ENCODE results near the gene APOBEC2. TPM values are rescaled to one million over a fixed set of nuclear protein-coding genes. Genes with fewer than 3 reads are reported as not detected.

Gene APOBEC2
- polyA plus RNA-seq, 2 of the 4 experiments (the other 2 are of a cell fraction): not detected

- DNase-seq (ENCODE audit: low read depth in 1 of 2, low spot score in 1 of 2) (no peak), FAIRE-seq (no peak), ATAC-seq (no peak)
- no peak overlapping the region for H3K4me2 ChIP-seq
- no peaks in the 10 kb centered on the region for H3K9me3 ChIP-seq
- H3K27ac ChIP-seq: peak overlapping the region; percentile 84 to 92
- CTCF ChIA-PET: interaction anchor here (2.7 kb wide), 1 partner anchor 16 kb away, joined by 12 read pairs; no protein-coding TSS in a partner anchor
- H3K4me1 ChIP-seq: peaks cover 29% of the 10 kb centered on the region
- no peak for TF ChIP-seq E2F6 (IDR thresholded peaks at IDR 0.05; ENCODE audit: borderline replicate concordance, low read depth)
- TF ChIP-seq REST (IDR thresholded peaks at IDR 0.05): no peak
- no peak for TF ChIP-seq ATOH8 (CRISPR knock-in tag; IDR thresholded peaks at IDR 0.05; ENCODE audit: low read depth)
- TF ChIP-seq PHF8 (IDR thresholded peaks at IDR 0.05; ENCODE audit: borderline replicate concordance, low read depth): no peak
- TF ChIP-seq ZFP36 (IDR thresholded peaks at IDR 0.05; ENCODE audit: borderline replicate concordance, partially characterized antibody): no peak
- TF ChIP-seq POLR2AphosphoS2 (conservative IDR thresholded peaks at IDR 0.05; ENCODE audit: low read length): no peak
- no peak for TF ChIP-seq HES2 (IDR thresholded peaks at IDR 0.05)
- no peak for TF ChIP-seq MAZ (IDR thresholded peaks at IDR 0.05; ENCODE audit: borderline replicate concordance, low read depth, low read length)
- TF ChIP-seq MYC (IDR thresholded peaks at IDR 0.05; ENCODE audit: borderline replicate concordance, low read length): no peak
- TF ChIP-seq HDAC2 (IDR thresholded peaks at IDR 0.05): no peak
- no peak for TF ChIP-seq ZNF302 (CRISPR knock-in tag; IDR thresholded peaks at IDR 0.05)
- no peak for TF ChIP-seq CBX2 (IDR thresholded peaks at IDR 0.05; ENCODE audit: borderline replicate concordance, low read depth)
- TF ChIP-seq BHLHE40 (IDR thresholded peaks at IDR 0.05; ENCODE audit: low read depth, low read length): no peak
- TF ChIP-seq GATA3 (IDR thresholded peaks at IDR 0.05; ENCODE audit: borderline replicate concordance): no peak
- no peak for TF ChIP-seq RNF2 (IDR thresholded peaks at IDR 0.05; ENCODE audit: borderline replicate concordance, low read depth)
- no peak for TF ChIP-seq FOXS1 (CRISPR knock-in tag; IDR thresholded peaks at IDR 0.05)
- TF ChIP-seq SMC3 (IDR thresholded peaks at IDR 0.05): no peak
- TF ChIP-seq EP300 (IDR thresholded peaks at IDR 0.05): no peak
- TF ChIP-seq NFE2L2 (conservative IDR thresholded peaks at IDR 0.05; ENCODE audit: low read length): no peak
- POLR2A ChIA-PET: no interaction called here
- WGBS (ENCODE audit: missing lambda C conversion rate): 89% methylated on average over 2 of the region's 2 CpGs
- no peak overlapping the region for H3K4me3 ChIP-seq
These were observed 41.3 kb upstream of the APOBEC2 start for GRCh38 chr6:41011673-41012072.

GRCh38 chr6:41013466-41014153 is 39.4 kb upstream of the APOBEC2 start:
- TF ChIP-seq RNF2 (IDR thresholded peaks at IDR 0.05; ENCODE audit: borderline replicate concordance, low read depth) (no peak), JUN (IDR thresholded peaks at IDR 0.05) (peak in 1 of 2 experiments; percentile 55; a peak in 2 of 5 replicates), KDM1A (IDR thresholded peaks at IDR 0.05; ENCODE audit: low read depth) (no peak), CEBPB (IDR thresholded peaks at IDR 0.05) (peak; percentile 24 to 72; a peak in 2 of 4 replicates), EHF (CRISPR knock-in tag; IDR thresholded peaks at IDR 0.05) (no peak), RFX5 (IDR thresholded peaks at IDR 0.05) (no peak), HES2 (IDR thresholded peaks at IDR 0.05) (no peak), RAD21 (conservative IDR thresholded peaks at IDR 0.05 in 1 of 2, IDR thresholded peaks at IDR 0.05 in 1 of 2) (0 out of 5 replicates have a peak, but pooled peaks of 1 of the 2 experiments have one; percentile 17), NPAS2 (CRISPR knock-in tag; IDR thresholded peaks at IDR 0.05; ENCODE audit: borderline replicate concordance) (no peak), PHF8 (IDR thresholded peaks at IDR 0.05; ENCODE audit: borderline replicate concordance, low read depth) (no peak), NFE2L2 (conservative IDR thresholded peaks at IDR 0.05; ENCODE audit: low read length) (no peak), EP300 (IDR thresholded peaks at IDR 0.05) (peak; percentile 31 to 65; a peak in 3 of 5 replicates), CBX8 (IDR thresholded peaks at IDR 0.05) (no peak)
- CTCF ChIA-PET: interaction anchor here (0.6 to 2.7 kb wide), 3 partner anchors 14 to 119 kb away, joined by 3 to 12 read pairs (median 4); no protein-coding TSS in a partner anchor
- FAIRE-seq (no peak), DNase-seq (ENCODE audit: low read depth in 1 of 2, low spot score in 1 of 2) (peak; percentile 25 to 80), ATAC-seq (peak; percentile 66 to 88; a peak in 5 of 6 replicates)
- Histone ChIP-seq H3K4me1 (peaks cover 37% of the 10 kb centered on the region), H3K27ac (peak overlapping the region; percentile 84 to 92), H3K4me3 (no peak overlapping the region), H3K9me3 (peaks cover 6% of the 10 kb centered on the region; the same call in 1 of the 3 replicates), H3K4me2 (peak overlapping the region; percentile 52)
- 38% methylated on average over 5 of the region's 5 CpGs for WGBS (ENCODE audit: missing lambda C conversion rate)
- POLR2A ChIA-PET: no interaction called here
